Gastrocnemius medialis (tissue), 4 donors: ENCODE results near the gene CTXN1. TPM values are rescaled to one million over a fixed set of nuclear protein-coding genes. Genes with fewer than 3 reads are reported as not detected.

ENCODE experiments used
- ATAC-seq, 2 donors: fragments of 150-250 bp; one replicate each; pipeline ENCODE4 v1.9.1; 2016
- DNase-seq, 2 donors: peaks; one replicate each; pipeline ENCODE4 v3.0.0-alpha.2; 2019
- H3K27ac ChIP-seq, 4 donors: fragments of 200-600 bp; sonication (generic); 1 replicate in 1 of 4; 2 replicates in 3 of 4; pipeline ENCODE4 v1.5.1; 2016 to 2018; ENCODE audit warnings: mild to moderate bottlenecking in 2 of 4, moderate library complexity in 1 of 4
- H3K27me3 ChIP-seq, 3 donors: fragments of 200-600 bp; sonication (generic) in 2 of 3; 1 replicate in 1 of 3; 2 replicates in 2 of 3; pipeline versions ENCODE4 v1.5.1 to v1.6.0; 2016 to 2019; ENCODE audit warnings: mild to moderate bottlenecking in 1 of 3, moderate library complexity in 1 of 3
- H3K36me3 ChIP-seq, 2 donors: fragments of 200-600 bp; sonication (generic) in 1 of 2; one replicate each; pipeline ENCODE4 v1.5.1; 2017 to 2018
- H3K4me1 ChIP-seq, 2 donors: fragments of 200-600 bp; sonication (generic) in 1 of 2; one replicate each; pipeline ENCODE4 v1.5.1; 2016 to 2017; ENCODE audit warnings: mild to moderate bottlenecking in 2 of 2
- H3K4me3 ChIP-seq, 4 donors: fragments of 200-600 bp; sonication (generic) in 3 of 4; 1 replicate in 1 of 4; 2 replicates in 3 of 4; pipeline ENCODE4 v1.5.1; 2016 to 2019; ENCODE audit warnings: mild to moderate bottlenecking in 2 of 4
- H3K9me3 ChIP-seq, 3 donors: fragments of 200-600 bp; sonication (generic) in 2 of 3; 1 replicate in 1 of 3; 2 replicates in 2 of 3; pipeline ENCODE4 v1.5.1; 2016 to 2019
- CTCF ChIP-seq, 5 experiments: fragments of 450-650 bp in 3 of 5; fragments of 200-600 bp in 2 of 5; sonication (generic) in 2 of 5; IDR thresholded peaks in 4 of 5; conservative IDR thresholded peaks in 1 of 5; 1 replicate in 4 of 5; 2 replicates in 1 of 5; pipeline ENCODE4 v1.5.1; 2016 to 2019; ENCODE audit warnings: antibody characterized with exemption in 5 of 5, mild to moderate bottlenecking in 3 of 5, moderate library complexity in 3 of 5
- POLR2A ChIP-seq, 2 donors: fragments of 450-650 bp; IDR thresholded peaks; one replicate each; pipeline ENCODE4 v1.6.1; 2017; ENCODE audit warnings: antibody characterized with exemption in 2 of 2, mild to moderate bottlenecking in 2 of 2, moderate library complexity in 2 of 2
- in situ Hi-C, 4 donors: fragments of 200-750 bp; cut with MboI; loops; one replicate each; pipeline versions ENCODE4 v1.15.0 to v1.8.0; 2017; ENCODE audit warnings: low sequenced_read_pairs in 4 of 4
- intact Hi-C: fragments of 100-400 bp; cut with DNase I; formaldehyde crosslinking; loops from one replicate; pipeline ENCODE4 v1.15.1; 2023; ENCODE audit warnings: low total_unique reads
- total RNA-seq, 4 donors: library from RNA; depleted of rRNA; stranded (reverse); fragments of >200 nt; gene quantifications; one replicate each; pipeline versions ENCODE4 v1.1.0 to v1.2.3, GENCODE V29; 2016

The CTXN1 gene
- total RNA-seq, 4 donors from 2014 or later, result not detected

GRCh38 chr19:7927605-7928333, 1.8 kb upstream of the CTXN1 start:
- TF ChIP-seq POLR2A (IDR thresholded peaks at IDR 0.05) (no peak), CTCF (IDR thresholded peaks at IDR 0.05 in 4 of 5, conservative IDR thresholded peaks at IDR 0.05 in 1 of 5) (no peak)
- Histone ChIP-seq H3K9me3 (no peaks in the 10 kb centered on the region), H3K4me1 (peaks cover 5 to 20% of the 10 kb centered on the region in 2 donors), H3K27ac (peak overlapping the region; percentile 63 to 78 (median 71)), H3K4me3 (no peak overlapping the region), H3K36me3 (peaks cover 0 to 29% of the 10 kb centered on the region in 2 donors), H3K27me3 (peaks cover 0 to 6% (median 0%) of the 10 kb centered on the region in 3 donors)
- ATAC-seq (no peak), DNase-seq (no peak)
- intact Hi-C loops, result loop anchor here (2.0 kb wide), 1 partner anchor 75 kb away; no protein-coding TSS in a partner anchor
- in situ Hi-C loops, result no loop called here

GRCh38 chr19:7926727-7927604, 1.0 kb upstream of the CTXN1 start:
- DNase-seq (no peak), ATAC-seq (no peak)
- Histone ChIP-seq H3K27me3 (peaks cover 0 to 6% (median 0%) of the 10 kb centered on the region in 3 donors), H3K27ac (no peak overlapping the region), H3K4me3 (no peak overlapping the region), H3K9me3 (no peaks in the 10 kb centered on the region), H3K36me3 (peaks cover 0 to 28% of the 10 kb centered on the region in 2 donors), H3K4me1 (peaks cover 5 to 23% of the 10 kb centered on the region in 2 donors)
- in situ Hi-C loops (no loop called here), intact Hi-C loops (loop anchor here (2.0 kb wide), 1 partner anchor 74 kb away; no protein-coding TSS in a partner anchor)
- TF ChIP-seq POLR2A (IDR thresholded peaks at IDR 0.05), result no peak
- TF ChIP-seq CTCF (IDR thresholded peaks at IDR 0.05 in 4 of 5, conservative IDR thresholded peaks at IDR 0.05 in 1 of 5), result no peak

DNA sequence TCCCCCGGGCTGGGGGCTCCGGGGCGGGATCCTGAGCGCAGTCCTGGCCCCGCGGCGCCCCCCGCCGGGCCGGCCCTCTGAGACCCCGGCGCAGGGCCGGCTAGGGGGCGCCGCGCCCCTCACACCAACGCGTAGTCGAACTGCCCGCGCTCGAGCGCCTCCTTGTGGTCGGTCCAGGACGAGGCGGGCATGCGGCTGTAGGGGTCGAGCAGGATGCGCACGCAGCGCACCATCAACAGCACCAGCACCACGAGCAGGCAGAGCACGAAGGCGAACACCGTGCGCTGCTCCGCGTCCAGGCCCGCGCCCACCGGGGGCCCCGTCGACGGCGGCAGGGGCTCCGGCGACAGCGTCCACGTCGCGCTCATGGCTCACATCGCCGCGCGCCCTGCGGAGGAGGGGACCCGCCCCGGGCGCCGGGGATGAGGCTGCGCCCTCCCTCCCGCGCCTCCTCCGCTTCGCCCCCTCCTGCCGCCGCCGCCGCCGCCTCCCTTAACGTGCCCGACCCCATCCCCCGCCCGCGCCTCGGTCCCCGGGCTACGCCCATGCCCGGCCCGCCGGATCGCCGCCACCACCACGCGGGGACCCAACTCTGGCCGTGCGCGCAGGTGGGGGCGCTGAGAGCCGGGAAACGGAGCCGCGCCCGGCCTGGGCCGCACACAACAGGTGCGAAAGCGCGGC, 624 bp downstream of the CTXN1 start:
- peak overlapping the region in 3 of 4 donors; percentile 39 to 53 (median 43) for H3K4me3 ChIP-seq
- H3K36me3 ChIP-seq, result peaks cover 0 to 11% of the 10 kb centered on the region in 2 donors
- intact Hi-C loops, result no loop called here
- ATAC-seq, result no peak
- peaks cover 0 to 6% (median 0%) of the 10 kb centered on the region in 3 donors for H3K27me3 ChIP-seq
- no peaks in the 10 kb centered on the region for H3K9me3 ChIP-seq
- DNase-seq, result no peak
- peaks cover 14 to 34% of the 10 kb centered on the region in 2 donors for H3K4me1 ChIP-seq
- in situ Hi-C loops, result no loop called here
- TF ChIP-seq POLR2A (IDR thresholded peaks at IDR 0.05), result no peak
- TF ChIP-seq CTCF (IDR thresholded peaks at IDR 0.05 in 4 of 5, conservative IDR thresholded peaks at IDR 0.05 in 1 of 5), result peak; percentile 61 to 84 (median 66)
- no peak overlapping the region for H3K27ac ChIP-seq

DNA sequence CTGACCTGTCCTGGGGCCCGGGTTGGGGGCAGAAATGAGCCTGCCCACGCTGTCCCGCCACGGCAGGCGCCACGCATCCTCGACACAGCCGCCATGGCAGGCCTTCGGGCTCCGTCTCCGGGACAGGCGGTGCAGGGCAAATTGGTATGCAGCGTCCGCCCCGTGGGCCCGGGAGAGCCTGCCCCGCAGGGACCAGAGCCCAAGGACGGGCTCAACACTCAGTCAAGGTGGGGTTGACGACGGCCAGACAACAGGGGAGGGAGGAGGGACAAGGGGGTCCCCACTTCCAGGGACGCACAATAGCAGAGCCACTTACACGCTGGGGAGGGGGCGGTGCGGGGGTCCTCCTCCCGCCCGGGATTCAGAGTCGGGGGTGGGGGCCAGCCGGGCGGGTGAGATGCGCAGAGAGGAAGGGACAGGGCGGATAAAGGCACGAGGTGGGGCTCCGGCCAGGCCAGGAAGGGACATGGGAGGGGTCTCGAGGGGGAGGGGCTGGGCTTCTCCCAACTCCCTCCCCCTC, 1.2 kb downstream of the CTXN1 start:
- Histone ChIP-seq H3K4me1 (peaks cover 17 to 36% of the 10 kb centered on the region in 2 donors), H3K36me3 (peaks cover 0 to 11% of the 10 kb centered on the region in 2 donors), H3K27me3 (peaks cover 0 to 8% (median 0%) of the 10 kb centered on the region in 3 donors), H3K9me3 (no peaks in the 10 kb centered on the region), H3K4me3 (peak overlapping the region in 1 of 4 donors; percentile 39), H3K27ac (no peak overlapping the region)
- TF ChIP-seq CTCF (IDR thresholded peaks at IDR 0.05 in 4 of 5, conservative IDR thresholded peaks at IDR 0.05 in 1 of 5) (no peak), POLR2A (IDR thresholded peaks at IDR 0.05) (no peak)
- ATAC-seq (no peak), DNase-seq (no peak)
- intact Hi-C loops, result no loop called here
- in situ Hi-C loops, result no loop called here
